Left lung (tissue), 10 donors: ENCODE measurements around the gene CLCN1. TPM values are rescaled to one million over a fixed set of nuclear protein-coding genes. Genes with fewer than 3 reads are reported as not detected.

Experiments
- ATAC-seq: fragments of 200-7000 bp; cut with Tn5 transposase; one replicate; pipeline ENCODE4 v1.9.1; 2020; ENCODE audit warnings: moderate library complexity
- DNase-seq, 4 donors: peaks; one replicate each; pipeline ENCODE4 v3.0.0-alpha.2; 2013 to 2020
- H3K27ac ChIP-seq, 2 donors: fragments of 200-600 bp; sonication (generic) in 1 of 2; one replicate each; pipeline versions ENCODE4 v1.5.0 to v1.8.0; 2020 to 2021
- H3K27me3 ChIP-seq, 2 donors: fragments of 200-600 bp; sonication (generic) in 1 of 2; one replicate each; pipeline versions ENCODE4 v1.5.0 to v1.8.0; 2020 to 2021
- H3K36me3 ChIP-seq, 2 donors: fragments of 200-600 bp; sonication (generic) in 1 of 2; one replicate each; pipeline versions ENCODE4 v1.5.0 to v1.8.0; 2020 to 2021
- H3K4me1 ChIP-seq, 2 donors: fragments of 200-600 bp; one replicate each; pipeline ENCODE4 v1.8.0; 2021
- H3K4me3 ChIP-seq, 2 donors: fragments of 200-600 bp; sonication (generic) in 1 of 2; one replicate each; pipeline versions ENCODE4 v1.5.0 to v1.8.0; 2020 to 2021; ENCODE audit warnings: mild to moderate bottlenecking in 1 of 2
- H3K9me3 ChIP-seq, 2 donors: fragments of 200-600 bp; sonication (generic) in 1 of 2; one replicate each; pipeline versions ENCODE4 v1.5.0 to v1.8.0; 2020 to 2021
- CTCF ChIP-seq, 2 donors: fragments of 200-600 bp; sonication (generic) in 1 of 2; IDR thresholded peaks; one replicate each; pipeline versions ENCODE4 v1.5.0 to v1.8.0; 2021; ENCODE audit warnings: antibody characterized with exemption in 2 of 2
- intact Hi-C, 2 donors: fragments of 100-400 bp; cut with DNase I; formaldehyde crosslinking; loops; one replicate each; pipeline versions ENCODE4 v1.11.2 to v1.14.2; 2022
- polyA plus RNA-seq, 6 donors: library from polyadenylated mRNA; unstranded; fragments of 120-200 nt; gene quantifications; one replicate each; pipeline ENCODE4 v1.2.1, GENCODE V29; 2013; ENCODE audit not compliant: insufficient read length in 6 of 6
- total RNA-seq, 2 donors: library from RNA; stranded (reverse); fragmentation: NEBNext Ultra II Directional; extraction: Animal tissue kit (Norgen Biotek cat#: 25700); gene quantifications; one replicate each; pipeline ENCODE4 v1.2.1, GENCODE V29; 2021
- donor health status: DM: no; HTN: yes; CAD: no.
- donor health status: DM: no; HTN: no; CAD: no.

Gene CLCN1
- total and polyA plus RNA-seq, 8 donors = 0.08 to 0.09 (median 0.08) TPM; not detected in 5

- intact Hi-C loops = no loop called here
- peak within 1 kb of the TSS; percentile 22 to 33 for H3K4me3 ChIP-seq
- no peak for TF ChIP-seq CTCF (IDR thresholded peaks at IDR 0.05)
Observed at GRCh38 chr7:143284591-143285469, 31.1 kb upstream of the CLCN1 start, which contains the start of gene TMEM139. Gene TMEM139, plus strand, starts transcription at chr7:143284958. Its CDS starts 1,000 bp downstream, at chr7:143285958.

GRCh38 chr7:143285470-143285778 is 30.5 kb upstream of the CLCN1 start:
- intact Hi-C loops = no loop called here
- H3K36me3 ChIP-seq = no peaks in the 10 kb centered on the region
- DNase-seq (peak in 1 of 4 donors; percentile 85), ATAC-seq (peak; percentile 62)
- H3K9me3 ChIP-seq = no peaks in the 10 kb centered on the region
- peak overlapping the region; percentile 22 to 33 for H3K4me3 ChIP-seq
- H3K27me3 ChIP-seq = no peaks in the 10 kb centered on the region
- H3K4me1 ChIP-seq = peaks cover 15 to 19% of the 10 kb centered on the region in 2 donors
- TF ChIP-seq CTCF (IDR thresholded peaks at IDR 0.05) = no peak
- H3K27ac ChIP-seq = peak overlapping the region in 1 of 2 donors; percentile 31

More at GRCh38 chr7:143284591-143285469, 31.1 kb upstream of the CLCN1 start, which contains the start of gene TMEM139:
- no peaks in the 10 kb centered on the region for H3K27me3 ChIP-seq
- ATAC-seq (peak; percentile 77), DNase-seq (peak in 2 of 4 donors; percentile 46 to 63)
- H3K9me3 ChIP-seq = no peaks in the 10 kb centered on the region
- H3K27ac ChIP-seq = peak within 1 kb of the TSS in 1 of 2 donors; percentile 31
- H3K36me3 ChIP-seq = no peaks in the 10 kb centered on the region
- peaks cover 15% of the 10 kb centered on the region in 2 donors for H3K4me1 ChIP-seq

- Histone ChIP-seq H3K27me3 (no peaks in the 10 kb centered on the region), H3K4me3 (peak overlapping the region; percentile 22 to 33), H3K4me1 (peaks cover 20 to 23% of the 10 kb centered on the region in 2 donors), H3K9me3 (no peaks in the 10 kb centered on the region), H3K36me3 (no peaks in the 10 kb centered on the region), H3K27ac (no peak overlapping the region)
- ATAC-seq = no peak
- no peak for DNase-seq
- TF ChIP-seq CTCF (IDR thresholded peaks at IDR 0.05) = no peak
- intact Hi-C loops = no loop called here
Observed at GRCh38 chr7:143285806-143286521, 29.9 kb upstream of the CLCN1 start.

GRCh38 chr7:143286522-143286890 is 29.4 kb upstream of the CLCN1 start:
- Histone ChIP-seq H3K9me3 (no peaks in the 10 kb centered on the region), H3K36me3 (no peaks in the 10 kb centered on the region), H3K4me3 (no peak overlapping the region), H3K4me1 (peaks cover 23 to 26% of the 10 kb centered on the region in 2 donors), H3K27me3 (no peaks in the 10 kb centered on the region), H3K27ac (no peak overlapping the region)
- TF ChIP-seq CTCF (IDR thresholded peaks at IDR 0.05) = no peak
- intact Hi-C loops = no loop called here
- no peak for DNase-seq
- no peak for ATAC-seq
